Panc1 (cell line): ENCODE results near the gene KCND3. TPM values are rescaled to one million over a fixed set of nuclear protein-coding genes. Genes with fewer than 3 reads are reported as not detected.

Experiments used
- ATAC-seq: fragments of 200-7000 bp; cut with Tn5 transposase; 2 replicates; pipeline ENCODE4 v1.9.1; 2020; ENCODE audit warnings: mild to moderate bottlenecking, moderate library complexity
- BruUV-seq: library from RNA; stranded (reverse); fragments of 400-500 nt; replicated peaks from 2 replicates; lab custom pipeline; 2021; lab: Mats Ljungman, UMichigan
- CTCF ChIA-PET: fragments of 300-600 bp; sonication (Branson Sonifier 250); formaldehyde crosslinking; loops from one replicate; lab custom pipeline; 2022; ENCODE audit warnings: antibody characterized with exemption; lab: Charles Lee
- POLR2A ChIA-PET: fragments of 300-600 bp; sonication (Branson Sonifier 250); formaldehyde crosslinking; loops from one replicate; lab custom pipeline; 2022; ENCODE audit warnings: antibody characterized with exemption; lab: Charles Lee
- DNase-seq: peaks from one replicate; pipeline ENCODE4 v3.0.0-alpha.2; 2010; ENCODE audit warnings: low read depth, low spot score
- H3K27ac ChIP-seq: 2 replicates; pipeline ENCODE4 v1.5.1; 2011; ENCODE audit warnings: mild to moderate bottlenecking, low read length, inconsistent platforms
- H3K27me3 ChIP-seq: fragments of 200-500 bp; sonication (Bioruptor generic); 2 replicates; pipeline ENCODE4 v1.6.0; 2014; ENCODE audit warnings: low read length, inconsistent platforms; ENCODE audit not compliant: control insufficient read depth, insufficient read depth
- H3K36me3 ChIP-seq: fragments of 200-500 bp; sonication (Bioruptor generic); 2 replicates; pipeline ENCODE4 v1.5.1; 2014; ENCODE audit warnings: inconsistent platforms, mild to moderate bottlenecking, low read length, moderate library complexity; ENCODE audit not compliant: control insufficient read depth, insufficient read depth
- H3K4me1 ChIP-seq: 2 replicates; pipeline ENCODE4 v1.5.1; 2011; ENCODE audit warnings: inconsistent platforms, mild to moderate bottlenecking, low read length, moderate library complexity; ENCODE audit not compliant: control insufficient read depth, insufficient read depth
- H3K4me3 ChIP-seq, 2 experiments: 2 replicates each; pipeline ENCODE4 v1.5.1; 2011 to 2012; ENCODE audit warnings: low read depth in 2 of 2, low read length in 2 of 2, mild to moderate bottlenecking in 2 of 2, inconsistent platforms in 1 of 2, moderate library complexity in 1 of 2
- H3K9me3 ChIP-seq: fragments of 200-500 bp; sonication (Bioruptor generic); 2 replicates; pipeline ENCODE4 v1.5.1; 2014; ENCODE audit warnings: low read depth, mild to moderate bottlenecking, inconsistent platforms, low read length, moderate library complexity; ENCODE audit not compliant: control insufficient read depth, insufficient read depth
- POLR2AphosphoS5 ChIP-seq: IDR thresholded peaks from 2 replicates; pipeline ENCODE4 v1.6.1; 2012; ENCODE audit warnings: mild to moderate bottlenecking, low read depth, low read length, moderate library complexity
- SIN3A ChIP-seq: IDR thresholded peaks from 2 replicates; pipeline ENCODE4 v1.6.1; 2012; ENCODE audit warnings: low read depth, mild to moderate bottlenecking, low read length, moderate library complexity, borderline replicate concordance; ENCODE audit not compliant: insufficient read depth
- TCF7L2 ChIP-seq: IDR thresholded peaks from 2 replicates; pipeline ENCODE4 v1.6.1; 2011; ENCODE audit warnings: mild to moderate bottlenecking, low read depth, low read length, inconsistent platforms
- in situ Hi-C: cut with HindIII; loops from 2 replicates; pipeline ENCODE4 v1.10.0; 2016; ENCODE audit warnings: low sequenced_read_pairs, low pct_unique_long_range_greater_than_20kb
- intact Hi-C: fragments of 100-400 bp; cut with micrococcal nuclease; formaldehyde crosslinking; loops from one replicate; pipeline ENCODE4 v1.10.0; 2022; ENCODE audit not compliant: unreplicated experiment
- total RNA-seq: library from RNA; stranded (reverse); gene quantifications from one replicate; pipeline ENCODE4 v1.2.1, GENCODE V29; 2021; ENCODE audit not compliant: unreplicated experiment
- TF ChIP-seq, protein P1 (sequence below), 2 experiments: IDR thresholded peaks; 2 replicates each; pipeline ENCODE4 v1.6.1; 2011 to 2012; ENCODE audit warnings: low read depth in 2 of 2, control low read depth in 1 of 2, low read length in 1 of 2, mild to moderate bottlenecking in 1 of 2, moderate library complexity in 1 of 2; ENCODE audit not compliant: insufficient read depth in 1 of 2
- TF ChIP-seq, protein P2 (sequence below): fragments of 450-650 bp; IDR thresholded peaks from 2 replicates; pipeline ENCODE4 v1.5.1; 2017; ENCODE audit warnings: mild to moderate bottlenecking

Gene KCND3
- total RNA-seq, 1 experiment from 2014 or later: not detected

DNA sequence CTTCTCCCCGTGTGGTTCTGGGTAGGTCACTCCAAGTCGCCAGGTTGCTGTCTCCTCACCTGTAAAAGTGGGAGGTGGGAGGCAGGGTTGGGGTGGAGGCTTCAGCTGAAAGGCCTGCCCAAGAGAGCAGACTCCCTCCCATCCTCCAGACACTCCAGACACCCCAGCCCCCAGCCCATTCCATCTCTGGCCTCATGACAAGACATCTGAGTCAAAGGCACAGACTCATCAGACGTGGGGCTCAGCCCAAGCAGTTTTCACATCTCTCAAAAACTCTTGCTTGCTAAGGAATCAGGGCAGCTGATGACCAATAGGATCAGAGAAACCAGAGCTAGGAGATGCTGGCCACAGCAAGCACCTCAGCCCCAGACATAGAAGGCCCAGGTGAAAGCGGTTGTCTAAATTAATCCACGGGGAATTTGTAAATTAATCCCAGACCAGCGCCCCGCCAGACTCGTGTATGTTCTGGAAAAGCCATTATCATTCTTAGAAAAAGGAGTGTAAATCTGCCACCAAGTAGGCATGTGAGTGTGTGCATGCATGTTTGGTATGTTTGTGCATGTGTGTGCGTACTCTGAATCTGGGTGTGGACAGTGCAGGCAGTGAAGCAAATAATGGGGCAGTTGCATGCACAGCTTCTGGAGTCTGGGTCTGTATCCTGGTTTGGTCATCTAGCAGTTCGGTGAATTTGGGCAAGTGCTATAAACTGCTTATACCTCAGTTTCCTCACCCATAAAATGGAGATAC lies 55.2 kb downstream of the KCND3 start:
- TF ChIP-seq, protein P1, sequence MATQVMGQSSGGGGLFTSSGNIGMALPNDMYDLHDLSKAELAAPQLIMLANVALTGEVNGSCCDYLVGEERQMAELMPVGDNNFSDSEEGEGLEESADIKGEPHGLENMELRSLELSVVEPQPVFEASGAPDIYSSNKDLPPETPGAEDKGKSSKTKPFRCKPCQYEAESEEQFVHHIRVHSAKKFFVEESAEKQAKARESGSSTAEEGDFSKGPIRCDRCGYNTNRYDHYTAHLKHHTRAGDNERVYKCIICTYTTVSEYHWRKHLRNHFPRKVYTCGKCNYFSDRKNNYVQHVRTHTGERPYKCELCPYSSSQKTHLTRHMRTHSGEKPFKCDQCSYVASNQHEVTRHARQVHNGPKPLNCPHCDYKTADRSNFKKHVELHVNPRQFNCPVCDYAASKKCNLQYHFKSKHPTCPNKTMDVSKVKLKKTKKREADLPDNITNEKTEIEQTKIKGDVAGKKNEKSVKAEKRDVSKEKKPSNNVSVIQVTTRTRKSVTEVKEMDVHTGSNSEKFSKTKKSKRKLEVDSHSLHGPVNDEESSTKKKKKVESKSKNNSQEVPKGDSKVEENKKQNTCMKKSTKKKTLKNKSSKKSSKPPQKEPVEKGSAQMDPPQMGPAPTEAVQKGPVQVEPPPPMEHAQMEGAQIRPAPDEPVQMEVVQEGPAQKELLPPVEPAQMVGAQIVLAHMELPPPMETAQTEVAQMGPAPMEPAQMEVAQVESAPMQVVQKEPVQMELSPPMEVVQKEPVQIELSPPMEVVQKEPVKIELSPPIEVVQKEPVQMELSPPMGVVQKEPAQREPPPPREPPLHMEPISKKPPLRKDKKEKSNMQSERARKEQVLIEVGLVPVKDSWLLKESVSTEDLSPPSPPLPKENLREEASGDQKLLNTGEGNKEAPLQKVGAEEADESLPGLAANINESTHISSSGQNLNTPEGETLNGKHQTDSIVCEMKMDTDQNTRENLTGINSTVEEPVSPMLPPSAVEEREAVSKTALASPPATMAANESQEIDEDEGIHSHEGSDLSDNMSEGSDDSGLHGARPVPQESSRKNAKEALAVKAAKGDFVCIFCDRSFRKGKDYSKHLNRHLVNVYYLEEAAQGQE (IDR thresholded peaks at IDR 0.05; ENCODE audit: insufficient read depth in 1 of 2, low read depth in 2 of 2, low read length in 1 of 2): no peak
- TF ChIP-seq, protein P2, sequence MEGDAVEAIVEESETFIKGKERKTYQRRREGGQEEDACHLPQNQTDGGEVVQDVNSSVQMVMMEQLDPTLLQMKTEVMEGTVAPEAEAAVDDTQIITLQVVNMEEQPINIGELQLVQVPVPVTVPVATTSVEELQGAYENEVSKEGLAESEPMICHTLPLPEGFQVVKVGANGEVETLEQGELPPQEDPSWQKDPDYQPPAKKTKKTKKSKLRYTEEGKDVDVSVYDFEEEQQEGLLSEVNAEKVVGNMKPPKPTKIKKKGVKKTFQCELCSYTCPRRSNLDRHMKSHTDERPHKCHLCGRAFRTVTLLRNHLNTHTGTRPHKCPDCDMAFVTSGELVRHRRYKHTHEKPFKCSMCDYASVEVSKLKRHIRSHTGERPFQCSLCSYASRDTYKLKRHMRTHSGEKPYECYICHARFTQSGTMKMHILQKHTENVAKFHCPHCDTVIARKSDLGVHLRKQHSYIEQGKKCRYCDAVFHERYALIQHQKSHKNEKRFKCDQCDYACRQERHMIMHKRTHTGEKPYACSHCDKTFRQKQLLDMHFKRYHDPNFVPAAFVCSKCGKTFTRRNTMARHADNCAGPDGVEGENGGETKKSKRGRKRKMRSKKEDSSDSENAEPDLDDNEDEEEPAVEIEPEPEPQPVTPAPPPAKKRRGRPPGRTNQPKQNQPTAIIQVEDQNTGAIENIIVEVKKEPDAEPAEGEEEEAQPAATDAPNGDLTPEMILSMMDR: no peak
- TF ChIP-seq TCF7L2: no peak
- TF ChIP-seq POLR2AphosphoS5: no peak
- TF ChIP-seq SIN3A: no peak
- no peaks in the 10 kb centered on the region for H3K4me1 ChIP-seq
- intact Hi-C loops (no loop called here), in situ Hi-C loops (no loop called here)
- CTCF ChIA-PET: no interaction called here
- H3K4me3 ChIP-seq: no peak overlapping the region
- no peaks in the 10 kb centered on the region; the same call in 1 of the 2 replicates for H3K27me3 ChIP-seq
- H3K9me3 ChIP-seq: no peaks in the 10 kb centered on the region
- no peak overlapping the region for H3K27ac ChIP-seq
- BruUV-seq: no TSS peak
- H3K36me3 ChIP-seq: no peaks in the 10 kb centered on the region
- DNase-seq: no peak
- POLR2A ChIA-PET: no interaction called here
- ATAC-seq: no peak

DNA sequence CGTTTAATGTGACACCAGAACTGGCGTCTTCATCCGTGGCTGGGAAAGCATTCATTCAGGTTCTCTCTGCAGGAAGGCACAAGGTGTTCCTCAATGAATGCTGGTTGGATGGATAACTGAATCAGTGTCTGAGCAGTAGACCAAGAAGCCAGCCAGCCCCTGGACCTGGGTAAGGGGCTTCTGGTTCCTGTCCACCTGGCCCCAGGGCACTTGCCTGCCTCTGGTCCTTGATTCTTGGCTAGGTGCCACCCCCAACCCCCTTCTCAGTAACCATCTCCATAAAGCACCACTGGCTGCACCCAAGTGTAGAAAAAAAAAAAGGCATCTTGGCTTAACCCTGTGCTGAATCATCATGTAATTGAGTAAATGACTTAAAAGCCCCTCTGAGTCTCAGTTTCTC lies 59.1 kb downstream of the KCND3 start:
- no peaks in the 10 kb centered on the region for H3K4me1 ChIP-seq
- in situ Hi-C loops (no loop called here), intact Hi-C loops (no loop called here)
- no peaks in the 10 kb centered on the region for H3K36me3 ChIP-seq
- H3K27me3 ChIP-seq: no peaks in the 10 kb centered on the region; the same call in 1 of the 2 replicates
- DNase-seq (no peak), ATAC-seq (no peak)
- H3K9me3 ChIP-seq: no peaks in the 10 kb centered on the region
- ChIA-PET POLR2A (no interaction called here), CTCF (no interaction called here)
- no peak overlapping the region for H3K27ac ChIP-seq
- no peak overlapping the region for H3K4me3 ChIP-seq
- BruUV-seq: no TSS peak
- TF ChIP-seq, protein P2: no peak
- TF ChIP-seq POLR2AphosphoS5 (no peak), SIN3A (no peak), TCF7L2 (no peak)
- TF ChIP-seq, protein P1 (IDR thresholded peaks at IDR 0.05; ENCODE audit: insufficient read depth in 1 of 2, low read depth in 2 of 2, low read length in 1 of 2): no peak
